GM10266 (cell line): ENCODE measurements around the gene SEMA3C.

Experiments used
- DNase-seq: peaks from one replicate; pipeline ENCODE4 v3.0.0; 2012; ENCODE audit errors: extremely low spot score
- CTCF ChIP-seq: IDR thresholded peaks from 2 replicates; pipeline ENCODE4 v1.5.1; 2012; ENCODE audit warnings: mild to moderate bottlenecking, low read depth; ENCODE audit not compliant: control insufficient read depth, insufficient read depth; ENCODE audit errors: missing control alignments

SEMA3C gene

GRCh38 chr7:80725181-80725611, 193.7 kb downstream of the SEMA3C start:
- no peak for TF ChIP-seq CTCF
- DNase-seq = no peak

- no peak for DNase-seq
- TF ChIP-seq CTCF = no peak
Observed at GRCh38 chr7:80724249-80724871, 194.5 kb downstream of the SEMA3C start.

GRCh38 chr7:80722616-80723195, 196.1 kb downstream of the SEMA3C start:
- TF ChIP-seq CTCF = no peak
- DNase-seq = no peak

- no peak for TF ChIP-seq CTCF
- DNase-seq = no peak
Observed at GRCh38 chr7:80721883-80722615, 196.8 kb downstream of the SEMA3C start.

GRCh38 chr7:80720146-80720545, 198.7 kb downstream of the SEMA3C start:
- TF ChIP-seq CTCF = no peak
- no peak for DNase-seq

GRCh38 chr7:80719261-80719660, 199.6 kb downstream of the SEMA3C start:
- DNase-seq = no peak
- no peak for TF ChIP-seq CTCF

- DNase-seq = no peak
- no peak for TF ChIP-seq CTCF
Observed at GRCh38 chr7:80711531-80711930, 207.3 kb downstream of the SEMA3C start.
